Neural cell (in vitro differentiated cells): ENCODE data around the gene ARSI.

Source experiments
- CTCF ChIP-seq: fragments of 450-650 bp; IDR thresholded peaks from 2 replicates; pipeline ENCODE4 v1.5.1; 2014; ENCODE audit warnings: antibody characterized with exemption, mild to moderate bottlenecking, moderate library complexity; ENCODE audit not compliant: poor library complexity, severe bottlenecking
- EP300 ChIP-seq: fragments of 450-650 bp; conservative IDR thresholded peaks from 2 replicates; pipeline ENCODE4 v1.6.1; 2014; ENCODE audit warnings: antibody characterized with exemption, mild to moderate bottlenecking, moderate library complexity; ENCODE audit not compliant: poor library complexity, severe bottlenecking
- EZH2 ChIP-seq: fragments of 200-600, 300-800 bp; shearing (Covaris generic), sonication (generic); IDR thresholded peaks from 2 replicates; pipeline ENCODE4 v1.6.1; 2014; ENCODE audit warnings: antibody characterized with exemption, low read length, borderline replicate concordance, mild to moderate bottlenecking; ENCODE audit not compliant: insufficient read depth, poor library complexity, severe bottlenecking
- MXI1 ChIP-seq: fragments of 450-650 bp; conservative IDR thresholded peaks from 2 replicates; pipeline ENCODE4 v1.6.1; 2014; ENCODE audit warnings: antibody characterized with exemption, mild to moderate bottlenecking; ENCODE audit not compliant: poor library complexity, severe bottlenecking
- POLR2AphosphoS5 ChIP-seq: IDR thresholded peaks from 2 replicates; pipeline ENCODE4 v1.6.1; 2012
- RAD21 ChIP-seq: fragments of 450-650 bp; conservative IDR thresholded peaks from 2 replicates; pipeline ENCODE4 v1.6.1; 2014; ENCODE audit warnings: antibody characterized with exemption, mild to moderate bottlenecking, moderate library complexity
- REST ChIP-seq: IDR thresholded peaks from 2 replicates; pipeline ENCODE4 v1.6.1; 2012; ENCODE audit warnings: borderline replicate concordance
- SMC3 ChIP-seq: fragments of 450-650 bp; conservative IDR thresholded peaks from 2 replicates; pipeline ENCODE4 v1.6.1; 2014; ENCODE audit warnings: antibody characterized with exemption, mild to moderate bottlenecking, moderate library complexity; ENCODE audit not compliant: poor library complexity
- TAF1 ChIP-seq: IDR thresholded peaks from 2 replicates; pipeline ENCODE4 v1.6.1; 2012; ENCODE audit warnings: low read depth

GRCh38 chr5:150294551-150295071 lies 8.1 kb downstream of the ARSI start:
- TF ChIP-seq EP300 (no peak), CTCF (no peak), REST (no peak), MXI1 (no peak), POLR2AphosphoS5 (no peak), EZH2 (no peak), TAF1 (no peak), RAD21 (no peak), SMC3 (no peak)
